HG03354 (cell line): ENCODE measurements around the gene SPHK2.
A peak's percentile ranks its signal among the peaks of the same experiment; 100 is the strongest.
"Not testable (repeated sequence)": the region's sequence is repeated elsewhere in the genome, so short reads cannot be mapped to it uniquely, and the experiment has no call there.

Experiments
- ATAC-seq: cut with Tn5 transposase; IDR thresholded peaks from one replicate; pipeline ENCODE4 v1.9.1; 2021; ENCODE audit warnings: mild to moderate bottlenecking; ENCODE audit not compliant: unreplicated experiment, poor library complexity, severe bottlenecking

SPHK2 gene

DNA sequence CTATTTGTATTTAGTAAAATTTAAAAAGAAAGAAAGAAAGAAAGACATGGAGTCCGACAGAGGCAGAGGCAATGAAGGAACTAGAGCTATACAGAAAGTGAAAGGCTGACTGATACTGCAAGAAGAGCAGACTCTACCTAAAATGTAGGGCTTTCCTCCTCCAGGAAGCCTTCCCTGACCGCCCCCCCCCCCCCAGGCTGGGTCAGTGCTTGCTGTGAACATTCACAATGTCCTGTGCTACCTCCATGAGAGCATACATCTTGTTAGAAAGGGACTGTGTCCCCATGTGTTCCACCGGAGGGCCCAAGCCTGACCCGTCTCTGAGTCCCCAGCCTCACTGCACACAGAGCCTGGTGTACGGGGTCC lies 32.4 kb downstream of the SPHK2 start:
- no peak for ATAC-seq

DNA sequence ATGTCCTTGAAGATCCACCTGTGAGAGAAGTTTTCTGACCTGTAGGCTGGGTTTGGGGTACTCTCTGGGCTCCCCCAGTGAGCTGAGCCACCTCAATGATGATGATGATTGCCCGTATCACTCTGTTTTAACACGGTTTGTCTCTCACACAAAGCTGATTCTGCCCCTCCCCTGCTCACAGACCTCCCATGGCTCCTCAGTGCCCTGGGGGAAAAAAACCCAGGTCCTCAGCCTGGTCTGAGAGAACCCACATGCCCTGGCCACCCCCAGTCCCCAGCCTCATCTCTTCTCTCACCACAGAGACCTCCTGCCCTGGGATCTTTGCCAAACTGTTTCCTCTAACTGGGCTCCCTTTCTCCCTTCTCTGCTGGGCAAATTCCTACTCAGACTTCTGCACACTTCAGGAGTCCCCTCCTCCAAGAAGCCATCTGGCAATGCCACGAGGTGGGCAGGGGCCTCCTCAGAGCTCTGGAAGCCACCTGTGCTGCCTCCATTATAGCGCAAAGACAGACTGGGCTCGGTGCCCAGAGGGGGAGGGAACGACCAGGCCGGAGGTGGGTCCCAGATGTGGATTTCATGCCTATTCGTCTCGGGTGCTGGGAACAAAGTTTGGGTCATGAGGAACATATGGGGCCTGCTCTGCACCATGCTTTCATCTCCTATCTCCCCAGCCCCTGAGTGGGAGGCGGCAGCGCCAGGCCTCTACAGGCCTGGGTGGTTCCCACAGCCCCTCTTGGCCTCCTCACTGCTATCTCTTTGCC lies 35.2 kb downstream of the SPHK2 start:
- ATAC-seq: no peak

DNA sequence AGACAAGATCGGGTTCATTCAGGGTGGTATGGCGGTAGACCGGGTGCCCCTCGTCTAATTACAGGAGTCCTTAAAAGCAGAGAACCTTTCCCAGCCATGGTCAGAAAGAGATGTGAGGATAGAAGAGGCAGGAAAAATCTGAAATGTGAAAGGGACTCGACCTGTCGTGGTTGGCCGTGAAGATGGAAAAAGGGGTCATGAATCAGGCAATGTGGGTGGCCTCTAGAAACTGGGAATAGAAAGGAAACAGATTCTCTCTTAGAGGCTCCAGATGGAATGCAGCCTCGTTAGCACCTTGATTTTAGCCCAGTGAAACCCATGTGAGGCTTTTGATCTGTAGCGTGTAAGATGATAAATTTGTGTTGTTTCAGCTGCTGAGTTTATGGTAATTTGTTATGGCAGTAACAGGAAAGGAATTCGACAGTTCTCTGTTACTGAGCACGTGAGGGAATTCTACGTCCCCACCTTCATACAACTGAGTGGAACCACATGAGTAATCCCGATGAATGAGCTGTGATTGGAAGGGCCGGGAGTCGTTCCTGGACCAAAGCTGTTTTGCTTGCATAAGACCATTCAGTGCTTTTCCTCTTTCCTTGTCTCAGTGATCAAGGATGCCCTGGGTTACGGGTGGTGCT lies 37.7 kb downstream of the SPHK2 start:
- ATAC-seq: no peak

DNA sequence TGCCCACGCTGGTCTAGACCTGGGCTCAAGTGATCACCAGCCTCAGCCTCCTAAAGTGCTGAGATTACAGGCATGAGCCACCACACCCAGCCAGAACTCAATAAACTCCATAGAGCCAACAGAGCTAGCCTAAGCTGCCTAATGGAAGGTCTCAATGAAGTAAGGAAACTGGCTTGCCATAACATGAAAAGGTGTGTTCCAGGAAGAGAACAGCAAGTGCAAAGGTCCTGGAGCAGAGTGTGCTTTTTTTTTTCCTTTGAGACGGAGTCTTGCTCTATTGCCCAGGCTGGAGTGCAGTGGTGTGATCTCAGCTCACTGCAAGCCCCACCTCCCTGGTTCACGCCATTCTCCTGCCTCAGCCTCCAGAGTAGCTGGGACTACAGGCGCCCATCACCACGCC lies 38.5 kb downstream of the SPHK2 start:
- ATAC-seq: not testable (repeated sequence)

DNA sequence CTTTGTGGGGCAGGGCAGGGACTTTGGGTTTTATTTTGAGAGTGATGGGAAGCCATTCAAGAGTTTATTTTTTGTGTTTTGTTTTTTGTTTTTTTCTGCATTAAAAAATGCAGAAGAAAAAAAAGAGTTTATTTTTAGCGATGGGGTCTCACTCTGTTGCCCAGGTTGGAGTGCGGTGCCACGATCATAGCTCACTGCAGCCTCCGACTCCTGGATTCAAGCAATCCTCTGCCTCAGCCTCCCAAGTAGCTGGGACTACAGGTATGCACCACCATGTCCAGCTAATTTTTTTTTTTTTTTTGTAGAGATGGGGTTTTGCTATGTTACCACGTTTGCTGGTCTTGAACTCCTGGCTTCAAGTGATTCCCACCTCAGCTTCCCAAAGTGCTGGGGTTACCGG lies 39.2 kb downstream of the SPHK2 start:
- ATAC-seq: no peak

DNA sequence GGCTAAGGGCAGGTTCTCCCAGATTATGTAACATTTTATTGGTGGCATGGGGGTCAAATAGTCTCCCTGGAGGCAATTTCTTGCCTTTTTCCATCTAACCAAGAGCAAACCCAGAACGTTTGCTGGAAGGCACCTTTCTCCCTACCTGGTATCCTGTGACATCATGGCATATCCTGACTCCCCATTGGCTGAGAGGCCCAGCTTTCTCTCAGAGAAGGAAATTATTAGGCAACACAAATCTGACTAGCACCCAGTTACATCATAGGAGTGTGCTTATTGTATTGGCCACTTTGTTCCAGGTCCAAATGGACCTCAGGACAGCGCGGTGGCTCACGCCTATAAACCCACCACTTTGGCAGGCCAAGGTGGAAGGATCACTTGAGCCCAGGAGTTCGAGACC lies 40.5 kb downstream of the SPHK2 start:
- no peak for ATAC-seq

DNA sequence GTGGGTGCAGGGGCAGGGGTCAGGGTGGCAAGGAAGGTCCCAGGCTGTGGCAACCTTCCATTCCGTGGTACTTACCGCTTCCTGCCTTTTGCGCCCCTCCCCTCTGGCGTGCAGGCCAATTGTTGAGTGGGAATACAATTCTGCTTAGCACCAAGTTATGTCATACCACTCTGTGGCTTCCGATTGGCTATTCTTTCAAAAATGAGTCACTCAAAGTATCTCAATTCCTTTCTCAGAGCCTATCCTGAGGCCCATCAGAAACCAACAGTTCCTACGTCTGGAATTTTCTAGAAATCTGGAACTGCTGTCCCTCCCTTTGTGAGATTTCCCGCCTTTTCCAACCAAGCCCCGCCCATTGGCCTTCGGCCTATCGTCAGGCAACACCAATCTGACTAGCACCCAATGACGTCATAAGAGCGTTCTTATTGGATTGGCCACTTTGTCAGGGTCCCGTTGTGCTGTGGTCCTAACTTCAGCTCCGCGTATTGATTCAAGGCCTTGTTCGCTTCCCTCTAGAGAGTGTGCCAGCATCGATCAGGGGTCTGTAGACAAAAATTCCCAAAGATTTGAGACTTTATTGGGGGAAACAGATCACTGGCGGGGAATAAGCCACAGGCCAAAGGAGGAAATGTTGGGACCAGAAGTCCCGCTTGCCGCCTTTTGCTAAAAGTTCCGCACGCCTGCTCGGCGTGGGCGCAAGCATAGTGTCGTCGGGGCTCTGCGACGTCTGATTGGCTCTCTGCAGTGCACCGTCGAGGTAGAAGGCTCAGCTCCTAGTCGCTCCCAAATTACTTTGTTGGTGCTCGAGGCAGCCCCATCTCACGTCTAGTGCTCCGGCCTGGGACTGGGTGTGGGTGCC lies 41.8 kb downstream of the SPHK2 start:
- peak; percentile 91 for ATAC-seq

DNA sequence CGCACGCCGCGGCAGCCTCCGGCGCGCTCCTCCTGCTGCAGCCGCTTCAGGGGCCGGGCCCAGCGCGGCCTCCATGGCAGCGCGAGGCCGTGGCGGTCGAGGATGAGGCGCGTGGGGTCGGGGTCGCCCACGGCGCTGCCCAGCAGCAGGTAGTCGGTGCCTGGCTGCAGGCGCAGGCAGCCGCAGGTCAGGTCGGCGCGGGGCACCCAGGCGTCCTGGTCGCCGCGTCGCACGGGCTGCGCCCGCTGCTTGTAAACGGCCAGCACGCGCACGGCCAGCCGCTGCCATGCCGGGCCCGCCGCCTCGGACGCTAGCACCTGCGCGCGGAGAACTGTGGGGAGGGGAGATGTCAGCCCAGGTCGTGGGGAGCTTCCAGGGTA lies 42.4 kb downstream of the SPHK2 start:
- no peak for ATAC-seq

- no peak for ATAC-seq
These were observed 44.4 kb downstream of the SPHK2 start for GRCh38 chr19:48663667-48664066.

- no peak for ATAC-seq
These were observed 45.2 kb downstream of the SPHK2 start for GRCh38 chr19:48664476-48664875.

- ATAC-seq: no peak
These were observed 46.5 kb downstream of the SPHK2 start for GRCh38 chr19:48665786-48666185.

DNA sequence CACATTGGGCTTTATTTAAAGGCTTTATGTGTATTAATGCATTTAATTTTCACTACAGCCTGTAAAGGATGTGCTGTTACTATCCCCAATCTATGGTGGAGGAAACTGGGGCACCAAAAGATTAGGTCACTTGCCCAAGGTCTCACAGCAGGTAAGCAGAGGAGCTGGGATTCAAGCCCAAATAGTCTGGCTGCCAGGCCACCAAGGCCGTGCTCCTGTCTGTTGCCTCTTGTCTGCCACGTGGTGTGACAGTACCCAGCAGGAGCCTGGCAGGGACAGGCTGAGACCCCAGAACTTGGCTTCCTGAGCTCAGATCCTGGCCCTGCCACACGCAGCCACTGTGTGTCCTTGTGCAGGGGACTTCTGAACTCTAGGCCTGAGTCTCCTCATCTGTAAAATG lies 49.0 kb downstream of the SPHK2 start:
- no peak for ATAC-seq

GRCh38 chr19:48668761-48669160 lies 49.5 kb downstream of the SPHK2 start:
- ATAC-seq: no peak

DNA sequence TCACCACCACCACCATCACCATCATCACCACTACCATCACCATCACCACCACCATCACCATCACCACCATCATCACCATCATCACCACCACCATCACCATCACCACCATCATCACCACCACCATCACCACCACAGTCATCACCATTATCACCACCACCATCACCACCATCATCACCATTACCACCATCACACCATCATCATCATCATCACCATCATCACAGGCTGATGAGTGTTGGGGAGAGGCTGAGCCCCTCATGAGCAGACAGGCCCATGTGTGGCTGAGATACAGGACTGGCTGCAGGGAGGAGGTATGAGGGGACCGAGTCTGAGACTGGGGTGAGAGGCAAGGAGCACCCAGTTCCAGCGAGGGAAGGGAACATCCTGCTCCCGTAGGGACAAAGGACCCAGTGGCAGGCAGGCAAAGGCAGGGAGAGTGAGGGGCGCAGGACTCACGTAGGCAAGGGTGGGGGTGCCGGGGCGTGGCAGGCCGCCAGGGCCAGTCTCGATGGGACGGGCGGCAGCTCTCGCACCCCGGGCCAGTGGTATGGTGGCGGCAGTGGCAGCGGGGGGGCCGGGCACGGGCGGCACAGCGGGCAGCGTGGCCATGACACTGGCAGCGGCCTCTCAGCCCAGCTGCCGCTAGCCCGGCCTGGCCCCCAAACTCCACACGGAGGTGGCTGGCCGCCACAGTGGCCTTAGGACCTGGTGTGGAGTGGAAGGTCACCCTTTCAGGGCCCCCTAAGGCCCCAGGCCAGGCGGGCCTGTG lies 50.8 kb downstream of the SPHK2 start:
- no peak for ATAC-seq

DNA sequence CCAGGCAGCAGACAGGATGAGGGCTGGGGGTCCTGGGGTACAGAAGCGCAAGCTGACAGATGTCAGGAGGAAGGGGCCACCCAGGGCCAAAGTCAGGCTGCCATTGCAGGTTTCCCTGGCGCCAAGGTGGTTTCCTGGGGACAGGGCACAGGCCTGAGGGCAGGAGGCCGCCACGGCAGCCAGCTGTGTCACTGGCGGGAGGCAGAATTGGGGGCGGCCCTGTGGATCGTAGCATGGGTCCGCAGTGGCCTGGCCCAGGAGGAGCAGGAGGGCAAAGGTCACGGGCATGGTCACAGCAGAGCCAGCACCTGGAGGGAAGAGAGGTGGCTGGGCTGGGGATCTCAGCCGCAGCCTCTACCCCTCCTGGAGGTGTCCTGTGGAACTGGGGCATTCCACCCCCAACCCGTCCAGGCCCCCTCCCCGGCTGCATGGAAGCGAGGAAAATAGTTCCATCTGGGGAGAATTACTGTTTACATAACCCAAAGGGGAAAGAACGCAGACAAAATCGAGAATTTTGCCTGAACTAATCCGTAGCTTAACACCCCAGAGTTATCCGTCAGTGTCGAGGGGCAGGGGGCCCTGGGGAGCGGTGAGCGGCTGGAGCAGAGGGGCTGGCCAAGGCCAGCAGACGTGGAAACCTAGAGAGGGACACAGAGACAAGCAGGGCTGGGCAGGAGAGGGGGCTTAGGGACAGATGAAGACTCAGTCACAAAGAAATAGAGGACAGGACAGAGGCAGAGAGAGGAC lies 51.6 kb downstream of the SPHK2 start:
- no peak for ATAC-seq

DNA sequence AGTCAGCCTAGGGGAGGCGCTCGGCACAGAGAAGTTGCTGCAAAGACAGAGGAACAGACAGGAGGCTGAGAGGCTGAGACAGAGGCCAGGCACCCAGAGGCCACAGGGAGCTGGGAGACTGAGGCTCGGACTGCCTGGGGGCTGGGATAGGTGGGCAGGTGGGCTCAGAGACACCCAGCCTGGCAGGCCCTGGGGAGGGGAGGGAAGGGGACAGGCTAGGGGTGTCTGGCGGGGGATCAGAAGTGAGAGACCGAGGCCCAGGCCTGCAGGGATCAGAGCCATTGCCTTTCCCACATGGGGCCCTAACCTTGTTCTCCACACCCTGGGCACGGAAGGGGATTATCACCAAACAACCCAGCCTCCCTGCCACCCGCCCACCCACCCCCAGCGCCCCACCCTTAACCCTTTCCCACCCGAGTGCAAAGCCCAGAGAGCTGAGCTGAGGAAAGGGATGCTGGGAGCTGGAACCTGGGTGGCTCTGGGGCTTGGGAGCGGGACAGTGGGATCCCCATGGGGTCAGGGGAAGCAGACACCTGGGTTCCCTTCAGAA lies 52.2 kb downstream of the SPHK2 start:
- no peak for ATAC-seq

GRCh38 chr19:48672994-48673393 lies 53.7 kb downstream of the SPHK2 start, which contains the start of gene NTN5:
TSS of gene NTN5 (minus strand) at chr19:48673017. CDS start at chr19:48670986, 2,031 bp downstream.
- no peak for ATAC-seq

DNA sequence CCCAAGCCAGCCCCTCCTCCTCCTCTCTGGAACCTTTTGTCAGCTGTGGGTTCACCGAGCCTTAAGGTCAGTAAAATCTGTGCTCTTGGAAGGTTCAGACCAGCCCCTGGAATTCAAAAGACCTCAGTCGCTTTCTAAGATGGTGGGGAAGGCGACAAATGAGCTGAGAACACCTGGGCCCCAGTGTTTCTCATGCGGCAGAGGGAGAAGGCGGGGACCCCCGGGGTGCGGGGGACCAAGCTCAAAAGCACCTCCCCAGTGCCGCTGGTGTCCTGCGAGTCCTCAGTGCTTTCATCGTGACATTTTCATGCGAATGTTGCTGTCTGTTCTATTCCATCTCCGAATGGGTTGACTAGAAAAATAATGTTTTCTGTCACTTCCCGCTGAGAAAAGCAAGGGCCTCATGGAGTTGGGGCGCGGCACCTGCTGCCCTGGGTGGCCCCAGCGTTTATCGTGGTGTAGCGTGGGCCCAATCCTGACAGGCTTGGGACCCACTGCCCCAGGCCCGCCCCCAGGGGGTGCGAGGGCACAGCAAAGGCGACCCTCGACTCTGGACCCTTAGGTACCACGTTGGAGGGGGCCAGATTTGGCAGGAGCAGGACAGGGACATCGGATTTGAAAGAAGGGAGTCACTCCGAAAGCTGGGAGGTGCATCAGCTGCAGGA lies 54.3 kb downstream of the SPHK2 start:
- ATAC-seq: no peak
